Measurements from ENCODE around the gene LILRB5. TPM values are rescaled to one million over a fixed set of nuclear protein-coding genes. Genes with fewer than 3 reads are reported as not detected.
"Not testable (repeated sequence)": the region's sequence is repeated elsewhere in the genome, so short reads cannot be mapped to it uniquely, and the experiment has no call there.

Gene LILRB5
- total RNA-seq, 1 experiment from 2014 or later: not detected

- ATAC-seq: no peak
- CTCF ChIA-PET: no interaction called here
Observed at GRCh38 chr19:54287456-54287855, 30.4 kb upstream of the LILRB5 start.

GRCh38 chr19:54286283-54286682 is 29.2 kb upstream of the LILRB5 start:
- H3K9me2 ChIP-seq (replicated peaks; ENCODE audit: low read length); H3K4me2 ChIP-seq (ENCODE audit: low read length); H3K4me1 ChIP-seq (ENCODE audit: insufficient read depth, low read length); intact Hi-C loops (cut with micrococcal nuclease); H2AFZ ChIP-seq (ENCODE audit: low read length); H3K36me3 ChIP-seq (ENCODE audit: low read depth, low read length); H3K9me3 ChIP-seq (ENCODE audit: low read length); CTCF ChIA-PET; H3F3A ChIP-seq (ENCODE audit: low read length, unreplicated experiment); POLR2A ChIA-PET (ENCODE audit: unreplicated experiment); H3K27ac ChIP-seq (ENCODE audit: low read length); H3K4me3 ChIP-seq (ENCODE audit: low read length); H4K20me1 ChIP-seq (ENCODE audit: low read length); ATAC-seq; DNase-seq; H3K79me2 ChIP-seq (ENCODE audit: low read length); H3K9ac ChIP-seq (ENCODE audit: low read length); BruUV-seq (replicated peaks): not testable (repeated sequence)
- peaks cover 87% of the 10 kb centered on the region for H3K27me3 ChIP-seq (ENCODE audit: low read length)

More at GRCh38 chr19:54287456-54287855, 30.4 kb upstream of the LILRB5 start:
- no peaks in the 10 kb centered on the region for H3K9me2 ChIP-seq (replicated peaks; ENCODE audit: low read length)
- no peaks in the 10 kb centered on the region for H4K20me1 ChIP-seq (ENCODE audit: low read length)
- H3K79me2 ChIP-seq (ENCODE audit: low read length): no peaks in the 10 kb centered on the region
- H3K27me3 ChIP-seq (ENCODE audit: low read length): peaks cover 87% of the 10 kb centered on the region
- no peak overlapping the region for H3K4me3 ChIP-seq (ENCODE audit: low read length)
- TF ChIP-seq EZH2 (IDR thresholded peaks at IDR 0.05; ENCODE audit: low read length, unreplicated experiment) (no peak), EZH2phosphoT487 (IDR thresholded peaks at IDR 0.05; ENCODE audit: borderline replicate concordance, low read length) (no peak), CTCF (conservative IDR thresholded peaks at IDR 0.05; ENCODE audit: low read depth, low read length) (no peak)
- no peaks in the 10 kb centered on the region; the same call in 1 of the 2 replicates for H3K9me3 ChIP-seq (ENCODE audit: low read length)
- no peak overlapping the region for H2AFZ ChIP-seq (ENCODE audit: low read length)
- POLR2A ChIA-PET (ENCODE audit: unreplicated experiment): no interaction called here
- H3K27ac ChIP-seq (ENCODE audit: low read length): no peak overlapping the region
- H3K36me3 ChIP-seq (ENCODE audit: low read depth, low read length): no peaks in the 10 kb centered on the region
- no peak overlapping the region for H3K4me2 ChIP-seq (ENCODE audit: low read length)
- H3F3A ChIP-seq (ENCODE audit: low read length, unreplicated experiment): no peaks in the 10 kb centered on the region
- DNase-seq: no peak
- intact Hi-C loops (cut with micrococcal nuclease): no loop called here
- BruUV-seq (replicated peaks): no TSS peak
- no peaks in the 10 kb centered on the region for H3K4me1 ChIP-seq (ENCODE audit: insufficient read depth, low read length)
- no peak overlapping the region for H3K9ac ChIP-seq (ENCODE audit: low read length)

GRCh38 chr19:54285427-54286056 is 28.5 kb upstream of the LILRB5 start:
- H3K4me1 ChIP-seq (ENCODE audit: insufficient read depth, low read length); POLR2A ChIA-PET (ENCODE audit: unreplicated experiment); DNase-seq; H3K9me3 ChIP-seq (ENCODE audit: low read length); H3K4me3 ChIP-seq (ENCODE audit: low read length); H3K9ac ChIP-seq (ENCODE audit: low read length); H3K4me2 ChIP-seq (ENCODE audit: low read length); CTCF ChIA-PET; H3K79me2 ChIP-seq (ENCODE audit: low read length); ATAC-seq; H3K36me3 ChIP-seq (ENCODE audit: low read depth, low read length); H4K20me1 ChIP-seq (ENCODE audit: low read length); H3F3A ChIP-seq (ENCODE audit: low read length, unreplicated experiment); BruUV-seq (replicated peaks); H2AFZ ChIP-seq (ENCODE audit: low read length); H3K9me2 ChIP-seq (replicated peaks; ENCODE audit: low read length); H3K27ac ChIP-seq (ENCODE audit: low read length); intact Hi-C loops (cut with micrococcal nuclease): not testable (repeated sequence)
- peaks cover 87% of the 10 kb centered on the region for H3K27me3 ChIP-seq (ENCODE audit: low read length)
